Bone marrow (tissue), 2 donors: ENCODE results near the gene OR2L5.

Experiments used
- DNase-seq, 2 donors: peaks; one replicate each; lab custom pipeline; 2025; lab: John Stamatoyannopoulos, UW

Gene OR2L5, protein sequence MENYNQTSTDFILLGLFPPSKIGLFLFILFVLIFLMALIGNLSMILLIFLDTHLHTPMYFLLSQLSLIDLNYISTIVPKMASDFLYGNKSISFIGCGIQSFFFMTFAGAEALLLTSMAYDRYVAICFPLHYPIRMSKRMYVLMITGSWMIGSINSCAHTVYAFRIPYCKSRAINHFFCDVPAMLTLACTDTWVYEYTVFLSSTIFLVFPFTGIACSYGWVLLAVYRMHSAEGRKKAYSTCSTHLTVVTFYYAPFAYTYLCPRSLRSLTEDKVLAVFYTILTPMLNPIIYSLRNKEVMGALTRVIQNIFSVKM

DNA sequence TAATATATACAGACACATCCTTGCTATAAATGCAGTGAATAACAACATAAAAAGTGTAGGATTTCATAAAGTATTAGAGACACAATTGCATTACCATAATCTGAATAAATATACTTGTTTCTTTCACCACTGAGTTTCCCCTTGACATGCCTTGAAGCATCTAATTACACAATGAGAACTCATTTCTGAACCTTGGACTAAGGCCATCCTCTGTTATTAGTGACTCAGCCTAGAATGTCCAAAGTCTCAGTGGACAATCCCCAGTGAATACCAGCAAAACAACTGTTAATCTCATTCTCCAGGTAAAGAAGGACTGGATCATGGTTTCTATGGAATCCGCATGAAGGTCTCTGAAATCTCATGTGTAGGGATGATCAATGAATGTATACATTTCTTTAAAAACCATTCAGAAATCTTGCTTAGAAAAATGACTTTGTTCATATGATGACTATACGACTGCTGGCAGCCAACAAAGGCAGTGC lies at the start of gene OR2L5:
TSS of gene OR2L5 (plus strand) at position 432 of the 482 bp plus-strand sequence. CDS start 8,288 bp downstream, outside the sequence.
- DNase-seq: no peak

DNA sequence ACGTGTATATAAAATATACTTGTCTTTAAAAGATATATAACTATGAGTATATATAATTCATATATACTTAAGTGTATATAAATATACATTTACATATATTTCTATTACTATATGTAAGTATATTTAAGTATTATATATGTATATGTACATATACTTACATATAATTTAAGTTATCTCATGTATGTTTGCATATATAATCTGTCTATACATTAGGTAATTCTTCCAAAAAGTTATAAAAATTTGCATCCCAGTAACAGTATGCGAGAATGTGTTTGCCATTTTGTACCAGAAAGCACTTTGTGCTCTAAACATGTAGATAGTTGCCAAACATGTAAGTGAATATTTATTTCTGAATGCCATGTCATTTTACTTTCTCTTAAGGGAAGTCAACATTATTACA lies 48.5 kb upstream of the OR2L5 start, which contains the start of gene OR2AK2:
TSS of gene OR2AK2 (plus strand) at position 301 of the 400 bp plus-strand sequence. CDS start 144 bp downstream, outside the sequence.
- DNase-seq: no peak

DNA sequence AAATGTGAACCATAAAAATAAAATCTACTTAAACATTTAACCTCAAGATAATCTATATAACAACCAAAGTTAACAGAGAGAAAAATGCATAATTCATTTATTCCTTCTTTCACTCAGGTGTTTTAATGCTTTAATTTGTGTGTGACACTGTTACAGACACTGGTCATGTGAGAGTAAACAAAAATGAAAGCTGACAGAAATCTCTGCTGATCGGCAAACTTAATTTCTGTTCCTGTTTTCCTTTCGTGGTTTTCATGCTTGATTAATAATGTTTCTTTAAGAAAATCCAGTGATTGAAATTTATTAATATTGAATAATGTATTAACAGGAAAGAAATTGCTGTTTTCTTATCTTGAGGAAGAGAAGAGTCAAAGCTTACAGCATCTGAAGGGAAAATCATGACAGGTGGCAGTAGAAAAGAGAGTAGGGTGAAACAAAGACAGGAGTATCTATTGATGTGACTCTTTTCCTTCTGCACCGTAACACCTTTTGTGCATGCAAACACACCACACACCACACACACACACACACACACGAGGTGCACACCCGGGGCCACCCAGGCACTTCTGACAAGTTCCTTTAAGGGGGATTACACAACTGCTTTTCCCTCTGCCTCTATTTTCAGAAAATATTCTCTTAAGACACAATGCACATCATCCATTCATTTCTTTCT lies 46.8 kb upstream of the OR2L5 start:
- DNase-seq: no peak

DNA sequence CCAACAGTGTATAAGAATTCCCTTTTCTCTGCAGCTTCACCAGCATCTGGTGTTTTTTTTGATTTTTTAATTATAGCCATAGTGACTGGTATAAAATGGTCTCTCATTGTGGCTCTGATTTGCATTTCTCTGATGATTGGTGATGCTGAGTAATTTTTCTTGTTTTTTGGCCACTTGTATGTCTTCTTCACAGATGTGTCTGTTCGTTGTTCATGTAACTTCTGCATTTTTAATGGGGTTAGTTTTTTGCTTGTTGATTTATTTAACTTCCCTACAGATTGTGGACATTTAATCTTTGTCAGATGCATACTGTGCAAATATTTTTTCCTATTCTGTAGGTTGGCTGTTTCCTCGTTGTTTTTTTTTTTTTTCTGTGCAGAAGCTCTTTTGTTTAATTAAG lies 20.5 kb upstream of the OR2L5 start:
- peak in 1 of 2 donors; percentile 3 for DNase-seq

DNA sequence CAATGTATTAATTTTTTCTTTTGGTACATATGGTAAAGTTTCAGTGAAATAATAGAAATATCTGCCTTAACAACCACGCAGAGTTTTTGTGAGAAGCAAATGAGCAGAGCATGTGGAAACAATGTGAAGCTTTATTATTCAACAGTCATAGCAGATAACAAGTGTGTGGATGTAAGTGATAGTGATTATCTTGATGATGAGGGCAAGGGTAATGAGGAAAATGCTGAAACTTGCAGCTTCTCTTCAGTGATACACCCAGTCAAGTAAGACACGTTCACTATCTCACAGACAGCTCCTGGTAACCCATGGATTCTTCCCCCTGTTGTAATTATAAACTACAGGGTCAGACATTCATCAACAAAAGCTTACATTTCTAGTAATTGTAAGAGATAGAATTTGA lies 14.6 kb upstream of the OR2L5 start:
- DNase-seq: no peak

DNA sequence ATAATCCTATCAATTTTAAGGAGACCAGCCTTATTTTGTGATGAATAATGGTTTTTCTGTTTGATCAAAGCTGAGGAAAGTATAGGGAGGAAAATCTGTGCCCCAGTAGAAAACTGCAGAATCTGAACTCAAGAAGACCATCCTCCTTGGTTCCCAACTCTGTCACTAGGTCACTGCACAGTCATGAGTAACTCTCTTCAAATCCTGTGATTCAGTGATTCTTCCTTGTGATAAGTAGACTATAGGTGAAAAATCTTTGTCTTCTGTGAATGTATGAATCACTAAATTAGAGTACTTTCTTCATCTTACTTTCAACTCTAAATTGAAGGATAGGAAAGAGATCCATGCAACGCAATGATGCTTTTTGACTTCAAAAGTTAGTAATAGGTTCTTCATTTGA lies 13.3 kb upstream of the OR2L5 start:
- no peak for DNase-seq

DNA sequence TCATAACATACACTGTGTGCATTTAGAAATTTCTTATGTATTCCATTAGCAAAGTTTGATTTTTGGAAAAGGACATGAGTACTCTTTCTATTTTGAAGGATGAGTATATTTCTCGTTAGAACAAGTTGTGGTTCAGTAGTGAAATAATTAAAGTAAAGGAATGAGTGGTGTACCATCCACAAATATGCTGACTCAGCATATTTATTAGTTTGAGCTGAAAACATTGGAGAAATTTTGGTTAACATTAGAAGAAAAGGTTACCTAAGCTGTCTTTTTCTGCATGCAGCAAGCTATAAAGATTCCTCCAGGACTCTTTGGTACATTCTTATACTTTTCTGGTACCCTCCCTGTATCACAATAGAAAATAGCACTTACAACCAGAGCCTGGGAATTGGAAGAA lies 5.7 kb upstream of the OR2L5 start:
- DNase-seq: no peak

DNA sequence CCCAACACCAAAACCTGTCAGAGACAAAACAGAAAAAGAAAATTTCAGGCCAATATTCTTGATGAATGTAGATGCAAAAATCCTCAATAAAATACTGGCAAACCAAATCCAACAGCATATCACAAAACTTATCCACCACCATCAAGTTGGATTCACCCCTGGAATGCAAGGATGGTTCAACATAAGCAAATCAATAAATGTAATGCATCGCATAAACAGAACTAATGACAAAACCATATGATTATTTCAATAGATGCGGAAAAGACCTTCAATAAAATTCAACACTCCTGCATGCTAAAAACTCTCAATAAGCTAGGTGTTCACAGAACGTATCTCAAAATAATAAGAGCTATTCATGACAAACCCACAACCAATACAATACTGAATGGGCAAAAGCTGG lies 3.8 kb upstream of the OR2L5 start:
- DNase-seq: no peak

DNA sequence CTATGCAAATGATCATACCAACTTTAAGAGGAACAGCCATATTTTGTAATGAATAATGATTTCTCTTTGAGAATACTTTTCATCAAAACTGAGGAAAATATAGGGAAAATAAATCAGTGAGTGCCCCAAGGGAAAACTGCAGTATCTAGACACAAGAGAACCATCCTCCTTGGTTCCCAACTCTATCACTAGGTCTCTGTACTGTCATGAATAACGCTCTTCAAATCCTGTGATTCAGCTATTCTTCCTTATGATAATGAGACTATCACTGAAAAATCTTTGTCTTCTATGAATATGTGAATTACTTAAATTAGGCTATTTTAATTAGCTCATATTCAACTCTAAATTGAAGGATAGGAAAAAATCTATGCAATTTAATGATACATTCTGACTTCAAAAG lies 2.3 kb downstream of the OR2L5 start:
- DNase-seq: no peak

DNA sequence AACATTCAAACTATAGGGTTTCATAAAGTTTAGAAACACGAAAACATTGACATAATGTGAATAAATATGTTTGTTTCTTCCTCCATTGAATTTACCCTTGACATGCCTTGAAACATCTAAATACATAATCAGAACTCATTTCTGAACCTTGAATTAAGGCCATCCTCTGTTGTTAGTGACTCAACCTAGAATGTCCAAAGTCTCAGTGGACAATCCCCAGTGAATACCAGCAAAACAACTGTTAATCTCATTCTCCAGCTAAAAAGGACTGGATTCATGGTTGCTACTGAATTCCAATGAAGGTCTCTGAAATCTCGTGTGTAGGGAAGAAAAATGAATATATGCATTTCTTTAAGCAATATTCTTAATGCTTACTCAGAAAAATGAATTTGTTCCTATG lies 16.3 kb downstream of the OR2L5 start, which contains the start of gene OR2L2:
TSS of gene OR2L2 (plus strand) at position 301 of the 400 bp plus-strand sequence. CDS start 8,198 bp downstream, outside the sequence.
- DNase-seq: no peak

DNA sequence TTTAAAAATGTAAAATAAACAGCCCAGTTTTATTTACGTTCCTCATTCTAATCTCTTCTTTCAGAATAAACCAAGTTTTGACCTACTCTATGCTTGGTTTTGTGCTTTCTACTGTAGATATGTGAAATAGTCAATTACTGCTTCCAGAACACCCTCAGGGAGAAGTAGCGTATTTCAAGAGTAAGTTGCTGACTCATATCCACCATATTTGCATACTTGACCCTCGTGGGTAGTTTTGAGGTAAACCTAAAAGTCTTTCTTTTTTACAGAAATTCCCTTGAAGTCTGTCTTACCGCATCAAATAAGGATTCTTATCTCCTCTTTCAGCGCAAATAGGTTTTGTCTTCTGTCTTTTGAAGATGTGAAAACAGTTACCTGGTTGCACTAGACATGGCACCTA lies 31.7 kb downstream of the OR2L5 start:
- DNase-seq: no peak

DNA sequence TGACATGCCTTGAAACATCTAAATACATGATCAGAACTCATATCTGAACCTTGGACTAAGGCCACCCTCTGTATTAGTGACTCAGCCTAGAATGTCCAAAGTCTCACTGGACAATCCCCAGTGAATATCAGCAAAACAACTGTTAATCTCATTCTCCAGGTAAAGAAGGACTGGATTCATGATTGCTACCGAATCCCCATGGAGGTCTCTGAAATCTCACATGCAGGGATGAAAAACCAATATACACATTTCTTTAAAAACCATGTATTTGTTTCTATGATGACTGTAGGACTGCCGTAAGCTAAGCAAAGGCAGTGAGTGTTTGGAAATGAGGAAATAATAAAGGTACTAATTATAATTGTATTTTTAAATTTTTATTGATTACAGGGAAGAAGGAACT lies 33.1 kb downstream of the OR2L5 start, which contains the start of gene OR2L3:
TSS of gene OR2L3 (plus strand) at position 301 of the 400 bp plus-strand sequence. CDS start 13,846 bp downstream, outside the sequence.
- no peak for DNase-seq

DNA sequence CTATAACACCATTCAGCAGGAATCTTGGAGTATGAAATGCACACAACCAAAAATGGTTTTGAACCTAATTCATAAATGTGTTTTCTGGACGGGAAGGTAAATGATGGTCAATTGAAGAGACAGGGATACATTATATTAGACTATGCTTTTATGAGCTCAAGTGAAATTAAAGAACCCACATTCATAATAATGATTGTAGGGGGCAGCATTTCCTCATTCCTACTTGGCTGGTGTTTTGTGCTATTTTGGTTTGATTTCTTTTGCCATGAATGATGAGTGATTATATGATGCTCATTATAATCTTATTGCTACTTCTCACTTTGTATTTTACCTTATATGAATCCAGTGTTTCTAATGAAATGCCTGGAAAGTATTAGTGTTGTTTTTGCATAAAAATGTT lies 33.5 kb downstream of the OR2L5 start:
- DNase-seq: no peak

DNA sequence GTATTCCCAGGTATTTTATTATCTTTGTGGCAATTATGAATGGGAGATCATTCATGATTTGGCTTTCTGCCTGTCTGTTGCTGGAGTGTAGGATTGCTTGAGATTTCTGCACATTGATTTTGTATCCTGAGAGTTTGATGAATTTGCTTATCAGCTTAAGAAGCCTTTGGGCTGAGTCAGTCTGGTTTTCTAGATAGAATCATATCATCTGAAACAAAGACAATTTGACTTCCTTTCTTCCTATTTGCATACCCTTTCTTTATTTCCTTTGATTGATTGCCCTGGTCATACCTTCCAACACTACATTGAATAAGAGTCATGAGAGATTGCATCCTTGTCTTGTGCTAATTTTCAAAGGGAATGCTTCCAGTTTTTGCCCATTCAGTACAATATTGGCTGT lies 41.2 kb downstream of the OR2L5 start:
- DNase-seq: no peak

DNA sequence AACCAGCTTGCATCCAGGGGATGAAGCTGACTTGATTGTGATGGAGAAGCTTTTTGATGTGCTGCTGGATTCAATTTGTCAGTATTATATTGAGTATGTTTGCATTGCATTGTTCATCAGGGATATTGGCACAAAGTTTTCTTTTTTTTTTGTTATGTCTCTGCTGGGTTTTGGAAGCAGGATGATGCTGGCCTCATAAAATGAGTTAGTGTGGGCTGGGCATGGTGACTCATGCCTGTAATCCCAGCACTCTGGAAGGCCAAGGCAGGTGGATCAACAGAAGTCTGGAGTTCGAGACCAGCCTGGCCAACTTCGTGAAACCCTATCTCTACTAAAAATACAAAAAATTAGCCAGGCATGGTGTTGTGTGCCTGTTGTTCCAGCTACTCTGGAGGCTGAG lies 41.8 kb downstream of the OR2L5 start:
- no peak for DNase-seq

DNA sequence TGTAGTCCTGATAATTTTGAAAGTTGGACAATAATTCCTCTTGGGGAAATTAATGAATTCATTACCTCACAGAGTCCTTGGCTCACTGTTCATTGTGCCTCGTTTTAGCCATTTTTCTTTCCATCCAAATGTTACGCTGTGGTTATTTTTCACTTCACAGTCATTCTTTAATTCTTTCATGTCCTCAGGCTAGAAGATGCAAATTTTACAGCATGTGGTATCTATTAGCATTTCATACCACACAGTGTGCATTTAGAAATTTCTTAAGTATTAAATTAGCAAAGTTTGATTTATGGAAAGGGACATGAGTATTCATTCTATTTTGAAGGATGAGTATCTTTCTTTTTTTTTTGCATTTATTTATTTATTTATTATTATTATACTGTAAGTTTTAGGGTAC lies 51.6 kb downstream of the OR2L5 start:
- DNase-seq: no peak

DNA sequence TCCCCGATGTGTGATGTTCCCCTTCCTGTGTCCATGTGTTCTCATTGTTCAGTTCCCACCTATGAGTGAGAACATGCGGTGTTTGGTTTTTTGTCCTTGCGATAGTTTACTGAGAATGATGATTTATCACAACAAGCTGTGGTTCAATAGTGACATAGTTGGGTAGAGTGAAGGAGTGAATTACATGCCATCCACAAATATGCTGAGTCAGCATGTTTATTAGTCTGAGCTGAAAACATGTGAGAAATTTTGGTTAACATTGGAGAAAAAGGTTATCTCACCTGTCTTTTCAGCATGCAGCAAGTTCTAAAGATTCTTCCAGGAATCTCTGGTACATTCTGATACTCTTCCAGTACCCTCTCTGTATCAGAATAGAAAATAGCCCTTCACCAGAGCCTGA lies 52.1 kb downstream of the OR2L5 start:
- DNase-seq: no peak
